ENCODE measurements around the gene PIM3. TPM values are rescaled to one million over a fixed set of nuclear protein-coding genes. Genes with fewer than 3 reads are reported as not detected.

PIM3 gene
- total RNA-seq, 1 experiment from 2014 or later = 67.0 TPM

DNA sequence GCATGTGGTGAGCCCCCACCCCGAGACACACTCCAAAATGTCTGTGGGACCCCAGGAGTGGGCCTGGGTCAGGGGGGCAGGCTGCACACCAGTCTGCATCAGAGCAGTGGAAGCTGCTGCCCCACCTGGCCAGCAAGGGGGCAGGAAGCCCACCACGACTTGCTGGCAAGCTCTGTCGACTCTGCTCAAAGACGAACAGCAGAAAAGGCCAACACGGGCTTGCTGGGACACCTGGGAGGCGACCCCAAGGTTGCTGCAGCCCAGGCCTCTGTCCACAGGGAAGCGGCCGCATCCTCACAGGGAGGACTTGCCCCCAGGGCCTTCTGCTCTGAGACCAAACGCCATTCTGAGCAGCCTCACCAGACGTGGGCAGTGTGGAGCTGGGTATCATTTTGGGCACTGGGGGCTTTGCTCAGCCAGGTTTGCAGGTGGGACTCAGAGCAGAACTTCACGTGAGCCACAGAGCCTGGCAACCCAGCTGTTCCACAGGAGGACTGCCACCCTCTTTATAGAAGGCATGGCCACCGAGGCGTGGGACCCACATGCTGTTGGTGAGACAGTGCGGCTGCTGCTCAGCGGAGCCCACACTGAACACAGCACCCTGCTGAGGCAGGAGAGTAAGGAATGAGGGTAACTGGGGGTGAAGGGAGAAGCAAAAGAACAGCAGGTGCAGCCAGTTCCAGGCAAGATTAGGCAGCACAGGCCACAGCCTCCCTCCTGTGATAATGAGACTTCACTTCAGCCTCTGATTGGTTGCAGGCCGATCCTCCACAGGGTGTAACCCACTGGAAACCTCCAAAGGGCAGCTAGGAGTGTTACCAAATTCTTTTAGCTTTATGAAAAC is 41.0 kb downstream of the PIM3 start:
- no peak overlapping the region for H3K27ac ChIP-seq
- H3K36me3 ChIP-seq (ENCODE audit: low read depth) = no peaks in the 10 kb centered on the region
- peaks cover 10% of the 10 kb centered on the region; the same call in 1 of the 2 replicates for H3F3A ChIP-seq (ENCODE audit: insufficient read depth, low read depth)
- no peak overlapping the region for H3K4me3 ChIP-seq
- H4K20me1 ChIP-seq (ENCODE audit: insufficient read depth) = no peaks in the 10 kb centered on the region; the same call in 1 of the 2 replicates
- no TSS peak for BruUV-seq (replicated peaks)
- TF ChIP-seq, protein P1, sequence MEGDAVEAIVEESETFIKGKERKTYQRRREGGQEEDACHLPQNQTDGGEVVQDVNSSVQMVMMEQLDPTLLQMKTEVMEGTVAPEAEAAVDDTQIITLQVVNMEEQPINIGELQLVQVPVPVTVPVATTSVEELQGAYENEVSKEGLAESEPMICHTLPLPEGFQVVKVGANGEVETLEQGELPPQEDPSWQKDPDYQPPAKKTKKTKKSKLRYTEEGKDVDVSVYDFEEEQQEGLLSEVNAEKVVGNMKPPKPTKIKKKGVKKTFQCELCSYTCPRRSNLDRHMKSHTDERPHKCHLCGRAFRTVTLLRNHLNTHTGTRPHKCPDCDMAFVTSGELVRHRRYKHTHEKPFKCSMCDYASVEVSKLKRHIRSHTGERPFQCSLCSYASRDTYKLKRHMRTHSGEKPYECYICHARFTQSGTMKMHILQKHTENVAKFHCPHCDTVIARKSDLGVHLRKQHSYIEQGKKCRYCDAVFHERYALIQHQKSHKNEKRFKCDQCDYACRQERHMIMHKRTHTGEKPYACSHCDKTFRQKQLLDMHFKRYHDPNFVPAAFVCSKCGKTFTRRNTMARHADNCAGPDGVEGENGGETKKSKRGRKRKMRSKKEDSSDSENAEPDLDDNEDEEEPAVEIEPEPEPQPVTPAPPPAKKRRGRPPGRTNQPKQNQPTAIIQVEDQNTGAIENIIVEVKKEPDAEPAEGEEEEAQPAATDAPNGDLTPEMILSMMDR (conservative IDR thresholded peaks at IDR 0.05) = no peak
- TF ChIP-seq EZH2 (IDR thresholded peaks at IDR 0.05; ENCODE audit: low read depth) = no peak
- peaks cover 4% of the 10 kb centered on the region; the same call in 1 of the 2 replicates for H3K4me1 ChIP-seq (replicated peaks; ENCODE audit: insufficient read depth)
- H3K4me2 ChIP-seq = no peak overlapping the region
- no peaks in the 10 kb centered on the region for H3K9me2 ChIP-seq (ENCODE audit: insufficient read depth)
- H3K9me3 ChIP-seq (ENCODE audit: insufficient read depth, low read depth) = no peaks in the 10 kb centered on the region
- ChIA-PET POLR2A (ENCODE audit: unreplicated experiment) (no interaction called here), CTCF (no interaction called here)
- no peaks in the 10 kb centered on the region for H3K79me2 ChIP-seq (ENCODE audit: low read depth)
- H2AFZ ChIP-seq = no peak overlapping the region
- intact Hi-C loops (cut with micrococcal nuclease; ENCODE audit: unreplicated experiment) = no loop called here
- no peak for DNase-seq
- H3K27me3 ChIP-seq (ENCODE audit: insufficient read depth, low read depth) = no peaks in the 10 kb centered on the region

DNA sequence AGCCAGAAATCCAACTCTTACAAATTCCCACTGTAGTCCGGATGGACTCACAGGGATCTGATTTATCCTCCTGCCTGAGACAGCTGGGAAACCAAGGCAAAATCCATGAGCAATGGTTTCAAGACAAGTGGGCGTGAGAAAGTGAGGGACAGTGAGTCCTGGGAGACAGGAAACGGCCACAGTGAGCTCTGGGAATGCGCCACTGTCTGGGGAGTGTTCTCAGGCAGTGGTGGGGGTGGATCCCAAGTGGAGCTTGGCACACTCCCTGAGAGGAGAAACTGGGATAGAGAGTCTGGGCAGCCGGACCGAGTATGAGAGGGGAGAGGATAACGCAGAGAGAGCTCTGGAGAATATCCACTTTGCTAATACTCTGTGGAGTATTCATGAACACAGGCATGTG is 42.2 kb downstream of the PIM3 start:
- Histone ChIP-seq H3K79me2 (ENCODE audit: low read depth) (no peaks in the 10 kb centered on the region), H3K4me3 (no peak overlapping the region), H4K20me1 (ENCODE audit: insufficient read depth) (no peaks in the 10 kb centered on the region; the same call in 1 of the 2 replicates), H3K9me2 (ENCODE audit: insufficient read depth) (no peaks in the 10 kb centered on the region), H3K27me3 (ENCODE audit: insufficient read depth, low read depth) (no peaks in the 10 kb centered on the region), H2AFZ (no peak overlapping the region), H3K36me3 (ENCODE audit: low read depth) (no peaks in the 10 kb centered on the region), H3K4me1 (replicated peaks; ENCODE audit: insufficient read depth) (peaks cover 5% of the 10 kb centered on the region; the same call in 1 of the 2 replicates), H3F3A (ENCODE audit: insufficient read depth, low read depth) (peaks cover 9% of the 10 kb centered on the region), H3K27ac (no peak overlapping the region), H3K4me2 (no peak overlapping the region), H3K9me3 (ENCODE audit: insufficient read depth, low read depth) (no peaks in the 10 kb centered on the region)
- intact Hi-C loops (cut with micrococcal nuclease; ENCODE audit: unreplicated experiment) = no loop called here
- TF ChIP-seq, protein P1 (conservative IDR thresholded peaks at IDR 0.05) = no peak
- TF ChIP-seq EZH2 (IDR thresholded peaks at IDR 0.05; ENCODE audit: low read depth) = no peak
- CTCF ChIA-PET = interaction anchor here (0.6 kb wide), 1 partner anchor 267 kb away, joined by 10 read pairs; the partner anchor contains the start of gene MAPK11
- POLR2A ChIA-PET (ENCODE audit: unreplicated experiment) = no interaction called here
- DNase-seq = no peak
- BruUV-seq (replicated peaks) = no TSS peak

DNA sequence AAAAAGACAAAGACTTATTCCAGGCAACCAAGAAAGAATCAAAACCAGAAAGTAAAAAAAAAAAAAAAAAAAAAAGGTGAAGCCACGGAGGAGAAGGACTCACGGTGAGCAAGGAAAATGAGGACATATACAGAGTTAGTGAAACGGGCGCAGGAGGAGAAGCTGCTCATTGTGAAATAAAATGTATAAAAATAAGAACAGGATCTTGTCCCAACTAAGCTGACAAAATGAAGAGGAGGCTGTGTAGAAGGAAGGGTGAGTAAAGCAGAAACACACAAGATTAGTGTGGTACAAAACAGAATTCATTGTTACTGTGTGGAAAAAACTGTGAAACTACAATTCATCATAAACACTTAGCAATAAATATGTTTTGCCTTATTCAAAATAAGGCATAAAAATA is 44.3 kb downstream of the PIM3 start:
- DNase-seq = no peak
- POLR2A ChIA-PET (ENCODE audit: unreplicated experiment) = no interaction called here

More for the DNA sequence above, 44.3 kb downstream of the PIM3 start:
- no TSS peak for BruUV-seq (replicated peaks)
- Histone ChIP-seq H3K4me1 (replicated peaks; ENCODE audit: insufficient read depth) (peaks cover 15% of the 10 kb centered on the region; the same call in 1 of the 2 replicates), H3K36me3 (ENCODE audit: low read depth) (no peaks in the 10 kb centered on the region), H3K27ac (no peak overlapping the region), H3K9me3 (ENCODE audit: insufficient read depth, low read depth) (no peaks in the 10 kb centered on the region), H3K4me2 (no peak overlapping the region), H3K27me3 (ENCODE audit: insufficient read depth, low read depth) (no peaks in the 10 kb centered on the region), H3K9me2 (ENCODE audit: insufficient read depth) (no peaks in the 10 kb centered on the region), H3K4me3 (no peak overlapping the region), H3F3A (ENCODE audit: insufficient read depth, low read depth) (peaks cover 17% of the 10 kb centered on the region), H4K20me1 (ENCODE audit: insufficient read depth) (no peaks in the 10 kb centered on the region), H3K79me2 (ENCODE audit: low read depth) (no peaks in the 10 kb centered on the region), H2AFZ (no peak overlapping the region)
- CTCF ChIA-PET = interaction anchor here (0.7 kb wide), 1 partner anchor 197 kb away, joined by 6 read pairs; no protein-coding TSS in a partner anchor
- TF ChIP-seq EZH2 (IDR thresholded peaks at IDR 0.05; ENCODE audit: low read depth) = no peak
- TF ChIP-seq, protein P1 (conservative IDR thresholded peaks at IDR 0.05) = no peak
- intact Hi-C loops (cut with micrococcal nuclease; ENCODE audit: unreplicated experiment) = no loop called here

Measured in PC-9 (cell line).